Stimulated activated CD8-positive, alpha-beta memory T cell treated with anti-CD3 and anti-CD28 coated beads, Interleukin-4, amount 100 ng/mL, for 1 hour (primary cell): Measurements from ENCODE around the gene LASP1.

Experiments
- DNase-seq, 2 donors: peaks; one replicate each; pipeline ENCODE4 v3.0.0-alpha.2; 2020; ENCODE audit warnings: low read depth in 2 of 2, low spot score in 1 of 2

The LASP1 gene

DNA sequence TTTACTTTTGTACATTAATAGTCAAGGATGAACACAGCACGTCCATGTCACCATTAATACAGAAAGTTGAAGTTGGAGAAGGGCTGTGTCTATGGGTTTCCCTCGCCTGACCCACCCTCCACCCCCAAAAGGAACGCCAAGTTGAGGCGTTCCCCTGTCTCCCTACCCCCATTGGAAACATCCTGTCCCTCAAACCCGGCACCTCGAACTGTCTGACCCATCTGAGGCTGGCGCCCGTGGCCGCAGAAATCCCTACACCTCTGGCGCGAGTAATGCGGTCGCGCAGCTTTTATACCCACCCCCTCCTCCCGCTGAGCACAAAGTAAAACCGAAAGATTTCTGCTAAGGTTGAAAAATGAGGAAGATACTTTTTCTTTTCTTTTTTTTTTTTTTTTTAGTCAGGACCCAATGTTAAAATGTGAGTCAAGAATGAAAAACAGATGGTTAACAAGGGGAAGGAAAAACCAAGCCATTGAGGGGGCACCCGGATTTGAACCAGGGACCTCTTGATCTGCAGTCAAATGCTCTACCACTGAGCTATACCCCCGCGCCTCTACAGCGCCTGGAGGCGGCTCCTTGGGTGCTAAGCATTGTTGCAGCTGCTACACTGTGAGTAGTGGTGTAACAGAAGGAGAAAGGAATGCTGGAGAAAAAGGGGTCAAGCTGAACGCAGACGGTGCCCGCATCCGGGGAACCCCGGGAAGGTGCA lies 887 bp upstream of the LASP1 start:
- DNase-seq, result peak; percentile 81 to 83

DNA sequence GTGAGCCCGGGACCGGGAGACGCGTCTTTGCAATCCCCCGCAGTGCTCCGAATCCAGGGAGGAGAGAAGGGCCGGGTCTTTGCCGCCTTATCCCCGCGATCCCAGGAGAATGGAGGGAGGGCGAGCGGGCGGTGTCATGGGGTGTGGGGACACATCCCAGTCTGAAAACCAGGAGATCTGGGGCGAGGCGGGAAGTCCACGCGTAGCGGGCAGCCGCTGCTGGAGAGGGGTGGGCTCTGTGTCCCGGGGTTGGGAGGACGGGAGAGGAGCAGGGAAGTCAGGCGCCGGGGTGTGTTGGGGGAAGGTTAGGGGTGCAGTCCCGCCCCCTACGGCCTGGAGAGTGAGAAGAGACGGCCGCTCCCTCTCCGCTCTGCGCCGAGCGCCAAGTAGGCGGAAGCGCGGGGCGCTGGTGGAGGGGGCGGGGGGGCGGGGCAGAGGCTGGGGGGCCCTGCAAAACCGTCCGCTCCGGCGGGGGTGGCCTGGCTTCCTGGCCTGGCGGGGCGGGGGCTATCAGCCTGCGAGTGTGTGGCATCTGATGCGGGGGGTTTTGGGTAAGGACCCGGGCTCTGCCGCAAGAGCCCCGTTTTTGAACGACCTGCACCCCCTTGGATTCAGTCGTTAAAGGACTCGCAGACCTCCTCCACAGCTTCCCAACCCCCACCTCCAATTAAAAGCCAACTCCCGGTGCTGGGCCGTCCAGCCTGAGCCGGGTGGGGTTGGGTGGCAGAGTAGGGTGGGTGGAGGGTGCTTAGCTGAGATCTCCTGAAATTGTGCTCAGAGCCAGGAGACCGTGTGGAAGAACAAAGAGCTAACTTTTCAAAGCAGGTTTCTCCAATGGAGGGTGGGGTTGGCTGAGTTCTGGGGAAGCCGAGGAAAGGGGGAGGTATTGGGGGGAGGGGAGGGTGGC lies 654 bp downstream of the LASP1 start:
- peak; percentile 32 to 44 for DNase-seq

DNA sequence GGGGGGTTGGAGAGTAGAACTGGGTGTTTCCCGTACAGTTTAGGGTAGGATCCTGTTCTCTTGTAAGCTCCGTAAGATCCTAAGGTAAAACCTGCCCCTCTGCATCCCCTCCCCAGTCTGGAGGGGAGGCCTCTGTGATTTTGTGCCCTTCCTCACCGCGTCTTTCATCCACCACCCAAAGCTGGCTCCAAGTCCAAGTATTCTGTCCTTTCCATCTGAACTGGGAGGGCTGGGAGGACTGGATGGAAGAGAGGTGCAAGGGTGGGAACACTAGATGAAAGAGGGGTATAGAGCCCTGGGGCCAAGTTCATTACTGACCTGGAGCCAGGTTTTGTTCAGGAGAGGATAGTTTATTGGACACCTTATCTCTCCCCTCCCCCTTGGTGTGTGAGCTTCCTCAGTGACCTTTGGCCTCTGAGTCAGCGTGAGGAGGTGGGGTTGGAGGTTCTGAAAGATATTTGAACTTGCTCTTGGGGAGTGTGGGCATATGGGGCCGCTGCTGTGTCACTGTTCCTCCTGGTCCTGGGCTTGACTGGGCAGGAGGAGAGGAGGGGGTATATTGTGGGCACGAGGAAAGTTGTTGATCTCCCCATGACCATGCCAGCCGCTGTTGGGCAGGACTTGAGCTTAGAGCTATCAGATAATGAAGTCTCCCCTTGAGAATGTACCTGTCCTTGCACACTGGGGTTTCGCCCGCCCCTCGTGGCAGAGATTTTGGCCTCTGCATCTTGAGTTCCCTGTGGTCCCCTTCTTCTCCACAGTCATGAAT lies 1.6 kb downstream of the LASP1 start:
- peak in 1 of 2 donors; percentile 35 for DNase-seq

DNA sequence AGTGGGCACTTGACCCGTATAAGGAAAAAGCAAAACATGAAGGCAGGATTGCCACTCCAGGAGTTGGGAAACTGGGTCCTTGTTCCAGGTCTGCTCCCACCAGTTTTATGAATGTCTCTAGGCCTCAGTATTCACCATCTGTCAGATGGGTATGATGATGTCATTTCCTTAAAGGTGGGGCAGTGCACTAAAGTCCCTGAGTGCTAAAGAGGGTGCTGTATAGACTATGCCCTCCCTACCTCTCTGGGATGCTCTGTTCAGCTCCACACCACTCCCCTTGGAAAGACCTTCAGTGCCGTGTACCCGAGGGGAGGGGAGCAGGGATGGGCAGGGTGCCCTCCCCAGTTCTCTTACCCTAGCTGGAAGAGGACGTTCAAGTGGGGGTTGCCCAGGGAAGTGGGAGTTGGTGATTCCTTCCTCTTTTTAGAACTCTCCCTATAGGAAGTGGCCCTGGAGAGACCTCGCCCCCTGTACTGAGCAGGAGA lies 2.2 kb downstream of the LASP1 start:
- DNase-seq, result no peak

DNA sequence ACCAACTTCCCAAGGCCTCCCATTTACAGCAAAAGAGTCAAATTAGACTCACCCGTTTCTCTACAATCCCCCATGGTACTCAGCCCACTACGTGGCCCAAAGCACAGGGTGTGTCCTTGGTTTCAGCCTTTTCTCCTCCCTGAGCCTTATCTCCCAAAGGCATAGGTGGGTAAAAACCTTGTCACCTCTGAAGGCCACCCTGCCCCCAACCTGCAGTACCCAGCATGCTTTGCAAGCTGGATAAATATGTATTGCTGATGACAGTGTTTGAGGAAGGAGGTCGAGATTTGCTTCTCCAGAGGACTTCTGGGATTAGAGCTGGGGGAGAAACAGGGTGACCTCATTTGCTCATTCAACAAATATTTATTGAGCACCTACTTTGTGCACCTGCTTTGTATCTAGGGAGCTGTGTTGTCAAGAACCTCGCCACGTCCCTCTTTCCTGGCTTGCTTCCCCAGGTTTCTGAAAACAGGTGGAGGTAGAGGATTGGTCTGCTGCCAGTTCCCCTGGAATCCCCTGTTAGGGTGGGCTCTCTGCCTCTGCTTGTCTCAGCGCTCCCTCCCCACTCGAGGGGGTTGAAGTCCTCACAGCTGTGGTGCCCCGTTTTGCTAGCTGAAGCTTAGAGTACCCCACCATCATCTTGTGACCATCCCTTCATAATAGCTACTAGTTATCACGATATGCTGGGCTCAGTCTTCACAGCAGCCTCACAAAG lies 3.0 kb downstream of the LASP1 start:
- DNase-seq, result no peak

DNA sequence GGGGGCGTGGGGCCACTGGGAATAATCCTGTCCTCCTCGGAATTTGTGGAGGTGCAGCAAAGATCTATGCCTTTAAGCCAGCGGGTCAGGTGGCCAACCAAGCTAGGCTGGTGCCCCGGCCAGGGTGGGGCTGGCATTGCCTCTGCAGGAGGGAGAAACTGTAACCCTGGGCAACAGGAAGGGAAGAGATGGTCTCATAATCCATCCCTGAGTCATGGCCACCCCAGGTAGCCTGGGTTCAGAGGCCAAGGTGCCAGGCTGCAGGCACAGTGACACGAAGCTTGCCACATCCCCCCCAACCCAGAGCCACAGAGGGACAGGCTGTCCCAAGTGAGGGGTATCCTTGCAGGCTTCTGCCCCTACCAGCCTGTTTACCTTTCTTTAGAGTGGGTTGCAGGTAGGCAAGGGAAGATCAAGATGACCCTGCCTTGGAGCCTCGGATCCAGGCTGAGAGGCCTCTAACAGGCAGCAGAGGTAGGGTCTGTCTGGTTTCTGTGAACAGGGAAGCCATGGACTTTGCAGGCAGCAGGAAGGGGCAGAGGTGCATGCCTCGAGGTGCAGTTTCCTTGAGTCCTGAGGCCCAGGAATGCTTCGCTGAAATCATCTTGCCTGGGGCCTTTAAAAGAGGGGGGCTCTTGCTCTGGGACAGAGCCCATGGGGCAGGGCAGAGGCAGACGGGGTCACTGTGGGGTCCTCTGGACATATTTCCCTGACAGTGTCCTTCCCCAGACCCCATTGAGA lies 4.0 kb downstream of the LASP1 start:
- DNase-seq, result no peak

DNA sequence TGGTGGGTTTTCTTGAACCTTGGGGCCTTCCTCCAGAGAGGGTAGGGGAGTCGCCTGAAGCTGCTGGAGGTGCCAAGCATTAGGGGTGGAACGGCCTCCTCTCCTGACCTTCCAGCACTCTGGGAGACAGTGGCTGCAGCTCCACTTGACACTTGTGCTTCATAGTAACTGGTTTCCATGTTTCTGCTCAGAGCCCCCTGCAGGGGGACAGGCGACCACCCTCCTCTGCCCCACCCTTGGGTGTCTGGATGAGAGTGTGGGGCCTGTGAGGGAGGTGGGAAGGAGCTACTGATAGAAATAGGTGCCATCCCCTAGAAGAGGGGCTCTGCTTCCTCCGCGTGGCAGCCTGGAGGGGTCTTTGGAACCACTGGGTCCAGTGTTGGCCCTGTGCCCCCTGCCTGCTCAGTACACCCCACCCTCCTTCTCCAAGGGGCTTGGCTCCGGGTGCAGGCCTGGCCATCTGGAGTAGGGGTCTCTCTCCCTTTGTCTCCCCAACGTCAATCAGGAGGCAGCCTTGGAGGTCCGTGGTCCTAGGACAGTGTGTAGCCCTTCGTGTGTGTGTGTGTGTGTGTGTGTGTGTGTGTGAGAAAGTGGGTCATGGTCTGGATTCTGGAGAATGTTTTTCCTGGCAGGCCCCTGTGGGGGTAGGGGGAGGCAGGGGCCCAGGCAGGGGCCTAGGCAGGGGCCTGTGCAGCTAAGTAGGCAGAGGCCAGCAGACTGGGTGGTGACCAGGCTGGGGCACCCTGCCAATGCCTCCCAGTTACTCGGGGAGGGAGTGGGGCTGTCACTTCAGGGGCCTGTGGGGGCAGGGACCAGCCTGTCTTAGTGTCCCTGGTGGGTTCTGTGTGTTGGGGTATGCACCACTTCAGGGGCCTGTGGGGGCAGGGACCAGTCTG lies 4.9 kb downstream of the LASP1 start:
- no peak for DNase-seq

DNA sequence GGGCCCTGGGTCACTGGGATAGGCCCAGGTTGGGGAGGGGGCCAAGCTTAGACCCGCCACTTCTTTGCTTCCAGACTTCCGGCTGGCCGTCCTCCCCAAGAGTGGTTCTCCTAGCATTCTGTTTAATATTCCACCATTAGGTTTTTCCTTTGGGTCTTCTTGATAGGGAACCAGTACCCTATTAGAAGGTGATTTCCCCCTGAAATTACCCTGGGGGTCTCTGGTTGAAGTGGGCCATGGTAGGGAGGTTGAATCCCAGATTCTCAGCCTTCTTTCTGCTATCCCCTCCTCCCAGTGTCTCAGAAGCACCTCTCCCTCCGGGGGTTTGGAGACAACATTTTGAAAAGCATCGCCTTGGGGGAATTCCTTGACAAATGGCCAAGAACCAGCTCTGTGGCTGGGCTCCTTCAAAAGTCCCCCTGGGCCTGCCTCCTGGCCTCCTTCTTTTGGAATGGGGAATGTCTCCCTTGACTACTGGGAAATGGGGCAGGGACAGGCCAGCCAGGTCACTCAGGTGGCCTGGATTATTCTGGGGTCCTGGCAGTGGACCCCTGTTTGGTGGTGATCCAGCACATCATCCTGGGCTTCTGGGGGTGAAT lies 5.7 kb downstream of the LASP1 start:
- DNase-seq, result no peak

DNA sequence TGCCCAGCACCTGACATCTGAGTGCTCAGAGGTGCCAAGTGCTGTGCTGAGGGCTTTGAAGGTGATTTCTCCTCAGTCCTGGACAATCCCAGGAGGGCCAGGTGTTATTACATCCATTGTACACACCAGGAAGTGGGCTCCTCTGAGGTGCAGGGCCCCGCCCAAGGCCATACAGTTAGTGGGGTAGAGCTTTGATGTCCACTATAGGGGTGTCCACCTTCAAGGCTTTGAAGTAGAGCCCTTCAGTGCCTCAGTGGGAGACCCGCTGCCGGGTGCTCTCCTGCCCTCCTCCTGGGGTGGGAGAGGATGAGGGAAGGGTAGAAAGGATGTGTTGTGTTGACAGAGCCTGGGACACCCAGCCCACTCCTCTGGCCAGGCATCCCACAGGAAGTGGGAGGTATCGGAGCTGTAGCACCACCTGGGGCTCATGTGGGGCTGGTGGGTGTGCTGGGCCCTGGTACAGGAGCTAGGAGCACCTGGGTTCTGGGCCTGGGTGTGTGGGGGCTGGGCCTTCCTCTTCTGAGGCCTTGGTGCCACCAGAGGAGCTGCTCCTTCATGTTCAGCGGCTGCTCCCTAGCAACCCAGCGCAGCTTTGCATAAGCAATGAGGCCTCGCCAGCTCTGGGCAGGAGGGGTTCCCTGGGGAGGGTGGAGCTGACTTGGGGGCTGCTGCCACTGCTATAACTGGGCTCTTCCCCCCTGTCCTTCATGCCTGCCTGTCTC lies 7.4 kb downstream of the LASP1 start:
- DNase-seq, result no peak

DNA sequence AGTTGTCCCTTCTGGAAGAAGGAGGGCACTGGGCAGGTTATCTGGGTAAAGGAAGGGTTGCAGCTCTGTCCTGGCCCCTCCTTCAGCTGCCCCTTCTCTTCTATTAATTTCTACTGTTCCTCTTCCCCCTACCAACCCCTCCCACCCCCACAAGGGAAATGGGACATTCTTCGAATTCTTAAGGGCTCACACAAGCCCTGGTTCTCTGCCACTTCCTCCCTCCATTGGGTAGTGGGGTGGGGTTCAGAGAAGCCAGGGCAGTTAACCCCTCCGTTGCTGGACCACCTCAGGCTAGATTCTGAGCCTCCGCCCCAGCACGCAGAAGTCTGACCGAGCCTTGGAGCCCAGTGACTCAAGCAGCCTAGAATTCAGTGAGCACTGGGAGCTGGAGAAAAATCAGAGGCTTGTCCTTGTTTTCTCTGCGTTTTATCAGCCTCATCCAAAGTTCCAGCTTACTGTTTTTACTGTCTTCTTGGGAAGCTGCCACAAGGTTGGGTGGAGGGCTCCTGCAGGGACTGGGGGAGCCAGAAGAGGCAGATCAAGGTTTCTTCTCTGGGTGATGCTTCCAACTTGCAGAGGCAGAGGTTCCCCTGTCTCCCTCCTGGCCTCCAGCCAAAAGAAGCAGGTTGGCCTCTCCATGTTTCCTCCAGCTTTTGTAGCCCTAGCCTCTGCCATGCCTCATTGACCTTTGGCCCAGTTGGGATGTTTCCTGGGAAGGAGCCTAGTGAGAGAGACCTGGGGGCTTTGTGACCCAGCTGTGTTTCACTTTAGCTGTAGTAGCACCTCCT lies 10.2 kb downstream of the LASP1 start:
- DNase-seq, result no peak

DNA sequence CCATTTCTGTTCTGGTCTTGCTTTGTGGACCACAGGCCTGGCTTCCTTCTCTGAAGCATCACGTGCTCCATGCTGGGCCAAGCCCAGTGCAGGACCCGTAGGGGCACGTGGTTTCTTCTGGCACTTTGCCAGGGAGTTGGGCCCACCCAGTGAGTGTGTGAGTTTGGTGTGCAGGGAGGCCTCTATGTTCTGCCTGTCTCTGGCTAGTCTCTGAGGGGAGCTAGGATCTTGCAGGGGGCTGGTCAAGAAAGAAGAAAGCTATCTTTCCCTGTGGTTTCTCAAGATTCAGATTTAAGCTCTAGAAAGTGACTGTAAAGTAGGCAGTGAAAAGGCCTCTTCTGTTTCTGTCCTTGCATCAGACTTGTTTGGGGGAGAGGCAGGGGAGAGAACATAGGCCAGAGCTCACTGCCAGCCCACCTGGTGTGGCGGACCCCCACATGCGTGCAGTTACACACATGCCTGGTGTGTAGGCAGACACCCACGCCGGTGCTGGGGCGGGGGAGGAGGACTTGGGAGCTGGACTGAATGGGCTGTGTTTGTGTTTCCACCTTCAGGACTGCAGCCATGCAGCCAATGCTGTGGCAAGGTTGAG lies 11.8 kb downstream of the LASP1 start:
- no peak for DNase-seq

DNA sequence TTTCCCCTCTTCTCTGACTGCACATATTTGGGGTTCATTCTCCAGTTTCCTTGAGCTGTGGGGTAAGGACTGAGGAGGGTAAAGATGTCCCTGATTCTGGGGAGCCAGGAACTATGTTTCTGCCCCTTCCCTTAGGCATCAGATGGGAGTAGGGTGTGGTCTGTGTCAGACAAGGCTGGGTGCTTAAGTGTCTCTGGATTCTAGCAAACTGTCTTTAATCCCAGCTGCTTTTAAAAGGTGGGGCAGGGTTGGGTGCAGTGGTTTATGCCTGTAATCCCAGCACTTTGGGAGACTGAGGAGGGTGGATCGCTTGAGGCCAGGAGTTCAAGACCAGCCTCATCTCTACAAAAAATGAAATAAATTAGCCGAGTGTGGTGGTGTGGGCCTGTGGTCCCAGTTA lies 13.0 kb downstream of the LASP1 start:
- DNase-seq, result no peak

DNA sequence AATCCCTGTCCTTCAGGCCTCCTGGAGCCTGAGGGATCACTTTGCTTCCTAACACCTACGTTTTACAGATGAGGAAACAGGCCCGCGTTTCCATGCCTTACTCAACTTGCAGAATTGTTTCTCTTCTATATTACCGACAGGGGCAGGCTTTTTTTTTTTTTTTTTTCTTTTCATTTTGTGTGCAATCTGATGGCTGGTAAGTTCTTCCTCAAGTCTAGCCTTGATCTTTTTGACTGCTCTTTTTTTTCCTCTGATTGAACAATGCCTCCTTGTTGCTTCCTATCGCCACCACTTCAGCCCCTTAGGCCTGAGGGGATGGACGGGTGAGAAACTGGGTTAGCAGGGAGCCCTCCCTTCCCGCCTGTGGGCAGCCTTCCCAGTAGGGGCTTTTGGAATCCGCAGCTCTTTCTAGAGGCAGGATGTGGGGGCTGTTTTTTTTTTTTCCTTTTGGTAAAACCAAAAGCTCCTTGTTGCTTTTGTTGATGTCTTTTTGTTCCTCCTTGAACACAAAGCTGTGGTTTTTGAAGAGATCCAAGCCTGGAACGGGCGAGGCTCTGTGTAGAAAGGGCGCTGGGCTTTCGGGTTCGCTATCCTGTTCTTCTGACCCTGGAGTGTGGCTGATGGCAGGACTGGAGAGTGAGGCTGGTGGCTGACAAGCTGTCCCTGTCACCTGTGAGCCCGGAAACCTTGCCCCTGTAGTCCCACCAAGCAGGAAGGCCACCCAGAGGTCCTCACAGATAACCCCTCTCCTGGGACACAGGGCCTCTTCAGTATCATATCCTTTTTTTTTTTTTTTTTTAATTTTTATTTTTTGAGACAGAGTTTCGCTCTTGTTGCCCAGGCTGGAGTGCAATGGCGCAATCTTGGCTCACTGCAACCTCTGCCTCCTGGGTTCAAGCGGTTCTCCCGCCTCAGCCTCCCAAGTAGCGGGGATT lies 14.0 kb downstream of the LASP1 start:
- DNase-seq, result no peak

DNA sequence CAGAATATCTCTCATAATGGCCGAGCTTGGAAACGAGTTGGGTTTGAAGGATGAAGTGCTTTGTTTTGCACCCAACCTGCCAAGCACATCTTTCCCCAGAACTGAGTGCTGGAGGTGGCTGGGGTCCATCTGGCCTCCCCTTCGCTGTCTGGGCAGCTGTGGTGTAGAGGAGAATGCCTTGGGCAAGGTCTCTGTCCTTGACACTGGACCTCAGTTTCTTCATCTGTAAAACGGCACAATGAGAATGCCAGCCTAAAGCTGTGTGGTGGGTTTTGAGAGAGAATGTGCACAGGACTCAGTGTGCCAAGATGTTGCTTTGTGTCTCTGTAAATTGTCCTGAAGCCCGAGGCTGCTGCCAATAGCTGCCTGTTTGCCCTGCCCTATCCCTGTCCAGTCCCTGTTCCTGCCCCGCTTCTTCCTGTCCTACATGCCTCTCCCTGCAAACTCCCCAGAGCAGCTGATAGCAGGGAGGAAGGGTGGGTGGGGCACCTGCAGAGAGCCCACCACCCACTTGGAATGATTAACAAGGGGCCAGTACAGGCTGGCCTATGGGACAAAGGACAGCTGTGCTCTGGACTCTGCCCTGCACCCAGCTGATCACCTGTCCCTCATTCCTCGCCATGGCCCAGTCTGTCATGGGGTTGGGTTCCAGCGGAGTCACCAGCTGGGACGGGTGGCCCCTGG lies 15.3 kb downstream of the LASP1 start:
- DNase-seq, result no peak
